GM12873 (cell line): ENCODE measurements around the gene HELLS.

Source experiments
- TF ChIP-seq, protein P1 (sequence below): IDR thresholded peaks from 2 replicates; pipeline ENCODE4 v1.5.1; 2012; ENCODE audit warnings: low read depth, mild to moderate bottlenecking, moderate library complexity, low read length, control low read depth; ENCODE audit not compliant: insufficient read depth; ENCODE audit errors: missing control alignments

The HELLS gene

DNA sequence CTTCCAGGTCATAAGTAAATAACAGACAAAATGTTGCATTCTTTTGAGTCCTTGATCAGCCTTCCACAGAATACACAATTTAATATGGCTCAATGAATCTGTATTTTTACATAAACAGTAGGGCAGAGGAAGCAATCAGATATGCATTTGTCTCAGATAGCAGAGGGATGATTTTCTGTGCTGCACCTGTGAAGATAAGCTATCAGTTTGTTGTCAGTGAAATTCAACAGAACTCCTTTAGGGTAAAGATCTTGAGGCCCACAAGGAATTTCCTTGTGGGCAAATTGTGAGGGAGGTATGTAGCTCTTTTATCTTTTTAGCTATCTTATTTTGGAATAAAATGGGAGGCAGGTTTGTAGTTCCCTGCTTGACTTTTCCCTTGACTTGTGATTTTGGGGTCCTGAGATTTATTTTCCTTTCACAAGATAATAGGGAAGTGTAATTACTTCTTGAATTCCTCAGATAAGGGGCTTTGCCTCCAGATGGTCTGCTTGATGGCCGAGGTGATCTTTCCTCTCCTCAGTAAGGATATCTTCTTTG lies 77.1 kb downstream of the HELLS start:
- TF ChIP-seq, protein P1, sequence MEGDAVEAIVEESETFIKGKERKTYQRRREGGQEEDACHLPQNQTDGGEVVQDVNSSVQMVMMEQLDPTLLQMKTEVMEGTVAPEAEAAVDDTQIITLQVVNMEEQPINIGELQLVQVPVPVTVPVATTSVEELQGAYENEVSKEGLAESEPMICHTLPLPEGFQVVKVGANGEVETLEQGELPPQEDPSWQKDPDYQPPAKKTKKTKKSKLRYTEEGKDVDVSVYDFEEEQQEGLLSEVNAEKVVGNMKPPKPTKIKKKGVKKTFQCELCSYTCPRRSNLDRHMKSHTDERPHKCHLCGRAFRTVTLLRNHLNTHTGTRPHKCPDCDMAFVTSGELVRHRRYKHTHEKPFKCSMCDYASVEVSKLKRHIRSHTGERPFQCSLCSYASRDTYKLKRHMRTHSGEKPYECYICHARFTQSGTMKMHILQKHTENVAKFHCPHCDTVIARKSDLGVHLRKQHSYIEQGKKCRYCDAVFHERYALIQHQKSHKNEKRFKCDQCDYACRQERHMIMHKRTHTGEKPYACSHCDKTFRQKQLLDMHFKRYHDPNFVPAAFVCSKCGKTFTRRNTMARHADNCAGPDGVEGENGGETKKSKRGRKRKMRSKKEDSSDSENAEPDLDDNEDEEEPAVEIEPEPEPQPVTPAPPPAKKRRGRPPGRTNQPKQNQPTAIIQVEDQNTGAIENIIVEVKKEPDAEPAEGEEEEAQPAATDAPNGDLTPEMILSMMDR = no peak

DNA sequence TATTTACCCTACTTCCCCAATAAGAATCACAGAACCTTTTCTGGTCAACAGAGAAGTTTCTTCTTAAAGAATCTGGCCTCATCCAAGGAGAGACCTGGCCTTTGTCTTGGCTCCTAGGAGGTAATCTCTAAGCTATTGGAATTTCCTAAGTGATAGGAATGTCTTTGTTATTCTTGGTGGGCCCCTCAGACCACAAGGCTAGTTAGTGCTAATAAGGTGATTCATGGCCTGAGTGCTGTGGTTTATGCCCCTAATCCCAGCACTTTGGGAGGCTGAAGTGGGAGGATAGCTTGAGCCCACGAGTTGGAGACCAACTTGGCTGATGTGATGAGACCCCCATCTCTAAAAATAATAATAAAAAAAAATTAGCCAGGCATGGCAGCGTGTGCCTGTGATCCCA lies 78.0 kb downstream of the HELLS start:
- TF ChIP-seq, protein P1 = no peak

- TF ChIP-seq, protein P1 = no peak
These were observed 80.9 kb downstream of the HELLS start for GRCh38 chr10:94626476-94626875.

DNA sequence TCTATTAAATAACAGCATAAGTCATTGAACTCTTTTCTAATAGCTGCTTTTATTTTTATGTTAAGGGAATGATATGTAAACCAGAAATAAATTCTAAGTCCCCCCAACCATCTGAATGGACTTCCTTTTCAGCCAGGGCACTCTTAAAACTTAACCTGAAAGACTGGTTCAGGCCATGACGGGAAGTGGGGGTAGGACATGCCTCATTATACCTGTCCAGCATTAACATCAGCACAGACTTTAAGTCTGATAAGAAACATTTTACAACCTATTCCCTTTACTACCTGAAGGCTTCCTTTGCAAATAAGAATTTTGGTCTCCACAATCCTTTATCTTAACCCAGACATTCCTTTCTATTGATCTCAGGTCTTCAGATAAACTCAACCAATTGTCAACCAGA lies 81.9 kb downstream of the HELLS start:
- TF ChIP-seq, protein P1 = no peak

GRCh38 chr10:94630017-94630688 lies 84.6 kb downstream of the HELLS start:
- TF ChIP-seq, protein P1 = peak; percentile 41

GRCh38 chr10:94631077-94631875 lies 85.7 kb downstream of the HELLS start:
- TF ChIP-seq, protein P1 = no peak

DNA sequence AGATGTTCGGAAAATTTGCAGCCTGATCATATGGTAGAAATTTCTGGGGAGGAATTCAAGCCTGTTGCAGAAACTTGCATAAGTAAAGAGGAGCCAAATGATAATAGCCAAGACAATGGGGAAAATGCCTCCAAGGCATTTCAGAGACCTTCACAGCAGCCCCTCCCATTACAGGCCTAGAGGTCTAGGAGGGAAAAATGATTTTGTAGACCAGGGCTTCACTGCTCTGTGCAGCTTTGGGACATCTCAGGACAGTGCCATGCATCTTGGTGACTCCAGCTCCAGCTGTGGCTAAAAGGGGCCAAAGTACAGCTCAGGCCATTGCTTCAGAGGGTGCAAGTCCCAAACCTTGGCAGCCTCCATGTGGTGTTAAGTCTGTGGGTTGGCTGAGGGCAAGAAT lies 87.4 kb downstream of the HELLS start:
- TF ChIP-seq, protein P1 = no peak
